NCI-H82 (cell line): ENCODE results near the gene TOX2.

Experiments used
- DNase-seq: peaks from one replicate; lab custom pipeline; 2025; lab: John Stamatoyannopoulos, UW

The TOX2 gene

GRCh38 chr20:44080064-44080463, 165.4 kb downstream of the TOX2 start:
- no peak for DNase-seq

GRCh38 chr20:44080646-44081267, 166.1 kb downstream of the TOX2 start:
- DNase-seq = peak; percentile 83

GRCh38 chr20:44081476-44081875, 166.8 kb downstream of the TOX2 start:
- no peak for DNase-seq

- DNase-seq = no peak
Observed at GRCh38 chr20:44081888-44082287, 167.2 kb downstream of the TOX2 start.

- DNase-seq = no peak
Observed at GRCh38 chr20:44083220-44083933, 168.7 kb downstream of the TOX2 start.

GRCh38 chr20:44084439-44084838, 169.8 kb downstream of the TOX2 start:
- DNase-seq = peak; percentile 23

- no peak for DNase-seq
Observed at GRCh38 chr20:44084891-44085290, 170.2 kb downstream of the TOX2 start.

- no peak for DNase-seq
Observed at GRCh38 chr20:44085616-44086434, 171.2 kb downstream of the TOX2 start.

- DNase-seq = no peak
Observed at GRCh38 chr20:44087051-44087856, 172.6 kb downstream of the TOX2 start.

- DNase-seq = no peak
Observed at GRCh38 chr20:44087857-44088120, 173.1 kb downstream of the TOX2 start.

- peak; percentile 47 for DNase-seq
Observed at GRCh38 chr20:44089987-44090674, 175.5 kb downstream of the TOX2 start.

- no peak for DNase-seq
Observed at GRCh38 chr20:44091026-44091425, 176.4 kb downstream of the TOX2 start.

- DNase-seq = peak; percentile 46
Observed at GRCh38 chr20:44092551-44093248, 178.0 kb downstream of the TOX2 start.

- DNase-seq = no peak
Observed at GRCh38 chr20:44093249-44093582, 178.6 kb downstream of the TOX2 start.

GRCh38 chr20:44095831-44096230, 181.2 kb downstream of the TOX2 start:
- DNase-seq = no peak

GRCh38 chr20:44097521-44098255, 183.0 kb downstream of the TOX2 start:
- no peak for DNase-seq

- no peak for DNase-seq
Observed at GRCh38 chr20:44098256-44098630, 183.6 kb downstream of the TOX2 start.

- no peak for DNase-seq
Observed at GRCh38 chr20:44098657-44099056, 184.0 kb downstream of the TOX2 start.

- DNase-seq = no peak
Observed at GRCh38 chr20:44099832-44100231, 185.2 kb downstream of the TOX2 start.

GRCh38 chr20:44102582-44102981, 187.9 kb downstream of the TOX2 start:
- DNase-seq = no peak
